ENCODE measurements around the gene APH1A.

DNA sequence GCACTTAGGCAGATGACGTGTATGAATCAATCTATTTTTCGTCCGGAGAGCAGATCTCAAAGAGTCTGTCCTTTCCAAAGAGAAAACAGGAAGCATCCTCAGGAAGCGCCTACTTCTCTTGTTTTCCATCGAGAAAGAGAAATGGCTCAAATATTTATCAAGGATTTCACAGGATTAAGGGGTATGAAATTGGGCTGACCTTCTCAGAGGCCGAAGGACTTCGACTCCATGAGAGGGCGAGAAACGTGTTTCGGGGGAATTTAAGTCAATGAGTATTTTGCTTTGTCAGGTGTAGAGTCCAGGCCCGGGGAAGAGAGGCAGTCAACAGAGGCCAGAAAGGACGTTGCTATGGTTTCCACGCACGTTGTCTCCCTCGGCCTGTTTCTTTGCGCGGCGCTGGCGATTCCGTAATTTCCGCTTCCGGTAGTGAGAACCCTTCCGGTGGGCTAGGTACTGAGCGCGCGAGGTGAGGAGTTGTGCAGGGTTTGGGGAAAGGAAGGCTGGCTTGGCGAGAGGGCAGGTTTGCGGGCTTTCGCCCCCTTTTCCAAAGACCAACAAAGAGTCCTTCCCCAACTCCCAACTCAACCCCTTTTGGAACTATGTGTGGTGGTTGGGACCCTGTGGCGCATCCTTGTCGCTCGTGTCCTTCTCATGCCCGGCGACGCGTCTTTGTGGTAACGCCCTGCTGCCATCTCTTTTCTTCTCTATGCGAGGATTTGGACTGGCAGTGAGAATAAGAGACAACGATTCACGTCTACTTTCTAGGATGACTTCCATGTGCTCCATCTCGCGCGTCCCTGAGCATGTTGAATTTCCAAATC lies 24.8 kb upstream of the APH1A start, which contains the start of gene MRPS21:
- TF ChIP-seq SP1 (CRISPR knock-in tag; IDR thresholded peaks at IDR 0.05), result peak; percentile 66; the same call in 1 of the 2 replicates
- no peak for TF ChIP-seq NCOR1 (IDR thresholded peaks at IDR 0.05)
- no peak for TF ChIP-seq HDAC6 (IDR thresholded peaks at IDR 0.05; ENCODE audit: low read depth, low read length)
- TF ChIP-seq TBP (optimal IDR thresholded peaks at IDR 0.05; ENCODE audit: low read depth, low read length), result peak; percentile 67
- TF ChIP-seq, protein P1, sequence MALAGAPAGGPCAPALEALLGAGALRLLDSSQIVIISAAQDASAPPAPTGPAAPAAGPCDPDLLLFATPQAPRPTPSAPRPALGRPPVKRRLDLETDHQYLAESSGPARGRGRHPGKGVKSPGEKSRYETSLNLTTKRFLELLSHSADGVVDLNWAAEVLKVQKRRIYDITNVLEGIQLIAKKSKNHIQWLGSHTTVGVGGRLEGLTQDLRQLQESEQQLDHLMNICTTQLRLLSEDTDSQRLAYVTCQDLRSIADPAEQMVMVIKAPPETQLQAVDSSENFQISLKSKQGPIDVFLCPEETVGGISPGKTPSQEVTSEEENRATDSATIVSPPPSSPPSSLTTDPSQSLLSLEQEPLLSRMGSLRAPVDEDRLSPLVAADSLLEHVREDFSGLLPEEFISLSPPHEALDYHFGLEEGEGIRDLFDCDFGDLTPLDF (CRISPR knock-in tag; IDR thresholded peaks at IDR 0.05), result no peak
- no peak for TF ChIP-seq ZFP1 (CRISPR knock-in tag; IDR thresholded peaks at IDR 0.05)

All from K562 (cell line).